ENCODE results near the gene PHLDA3.

DNA sequence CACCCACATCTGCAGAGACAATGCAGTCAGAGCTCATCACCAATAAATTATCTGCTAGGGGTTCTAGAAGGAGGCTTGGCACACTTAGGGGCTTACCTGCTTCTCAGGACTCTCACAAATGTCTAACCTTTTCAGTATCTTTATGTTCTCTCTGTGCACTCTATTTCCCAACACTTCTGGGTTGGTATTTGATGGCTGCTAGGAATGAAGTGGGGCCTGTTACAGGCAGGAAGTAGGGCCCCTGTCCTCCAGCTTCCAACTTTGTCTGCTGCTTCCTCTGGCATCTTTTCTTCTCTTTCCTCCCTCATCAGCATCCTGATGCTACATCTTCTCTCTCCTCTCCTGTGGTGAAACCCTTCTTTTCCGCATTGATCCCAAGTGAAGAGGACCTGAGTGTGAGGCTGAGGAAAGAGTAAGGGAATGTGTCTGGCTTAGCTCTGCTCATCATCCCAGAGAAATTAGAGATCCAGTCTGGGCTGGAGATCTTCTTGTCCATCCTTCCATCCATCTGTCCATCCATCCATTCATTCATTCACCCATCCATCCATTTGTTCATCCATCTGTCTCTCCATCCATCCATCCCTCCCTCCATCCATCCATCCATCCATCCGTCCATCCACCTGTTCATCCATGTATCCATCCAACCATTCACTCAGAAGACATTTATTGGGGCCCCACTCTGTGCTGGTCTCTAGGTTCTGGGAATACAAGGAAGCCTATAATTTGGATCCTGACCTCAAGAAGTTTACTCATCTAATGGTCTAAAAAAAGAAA, 40.8 kb upstream of the PHLDA3 start:
- TF ChIP-seq, protein P1, sequence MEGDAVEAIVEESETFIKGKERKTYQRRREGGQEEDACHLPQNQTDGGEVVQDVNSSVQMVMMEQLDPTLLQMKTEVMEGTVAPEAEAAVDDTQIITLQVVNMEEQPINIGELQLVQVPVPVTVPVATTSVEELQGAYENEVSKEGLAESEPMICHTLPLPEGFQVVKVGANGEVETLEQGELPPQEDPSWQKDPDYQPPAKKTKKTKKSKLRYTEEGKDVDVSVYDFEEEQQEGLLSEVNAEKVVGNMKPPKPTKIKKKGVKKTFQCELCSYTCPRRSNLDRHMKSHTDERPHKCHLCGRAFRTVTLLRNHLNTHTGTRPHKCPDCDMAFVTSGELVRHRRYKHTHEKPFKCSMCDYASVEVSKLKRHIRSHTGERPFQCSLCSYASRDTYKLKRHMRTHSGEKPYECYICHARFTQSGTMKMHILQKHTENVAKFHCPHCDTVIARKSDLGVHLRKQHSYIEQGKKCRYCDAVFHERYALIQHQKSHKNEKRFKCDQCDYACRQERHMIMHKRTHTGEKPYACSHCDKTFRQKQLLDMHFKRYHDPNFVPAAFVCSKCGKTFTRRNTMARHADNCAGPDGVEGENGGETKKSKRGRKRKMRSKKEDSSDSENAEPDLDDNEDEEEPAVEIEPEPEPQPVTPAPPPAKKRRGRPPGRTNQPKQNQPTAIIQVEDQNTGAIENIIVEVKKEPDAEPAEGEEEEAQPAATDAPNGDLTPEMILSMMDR (IDR thresholded peaks at IDR 0.05): no peak
- no peak for TF ChIP-seq POLR2A (IDR thresholded peaks at IDR 0.05)
